G401 (cell line): Measurements from ENCODE around the gene LRRC2. TPM values are rescaled to one million over a fixed set of nuclear protein-coding genes. Genes with fewer than 3 reads are reported as not detected.
"Not testable (repeated sequence)": the region's sequence is repeated elsewhere in the genome, so short reads cannot be mapped to it uniquely, and the experiment has no call there.

ENCODE experiments used
- DNase-seq: peaks from one replicate; pipeline ENCODE4 v3.0.0-alpha.2; 2015; ENCODE audit warnings: low spot score
- in situ Hi-C: cut with HindIII; loops from 2 replicates; pipeline ENCODE4 v1.10.0; 2016; ENCODE audit warnings: low sequenced_read_pairs, mixed read lengths
- total RNA-seq: library from RNA; depleted of rRNA; stranded (reverse); fragments of >200 nt; shearing (Covaris generic); gene quantifications from 2 replicates; pipeline ENCODE4 v1.2.3, GENCODE V29; 2014

Gene LRRC2
- total RNA-seq, 1 experiment from 2014 or later, result not detected

DNA sequence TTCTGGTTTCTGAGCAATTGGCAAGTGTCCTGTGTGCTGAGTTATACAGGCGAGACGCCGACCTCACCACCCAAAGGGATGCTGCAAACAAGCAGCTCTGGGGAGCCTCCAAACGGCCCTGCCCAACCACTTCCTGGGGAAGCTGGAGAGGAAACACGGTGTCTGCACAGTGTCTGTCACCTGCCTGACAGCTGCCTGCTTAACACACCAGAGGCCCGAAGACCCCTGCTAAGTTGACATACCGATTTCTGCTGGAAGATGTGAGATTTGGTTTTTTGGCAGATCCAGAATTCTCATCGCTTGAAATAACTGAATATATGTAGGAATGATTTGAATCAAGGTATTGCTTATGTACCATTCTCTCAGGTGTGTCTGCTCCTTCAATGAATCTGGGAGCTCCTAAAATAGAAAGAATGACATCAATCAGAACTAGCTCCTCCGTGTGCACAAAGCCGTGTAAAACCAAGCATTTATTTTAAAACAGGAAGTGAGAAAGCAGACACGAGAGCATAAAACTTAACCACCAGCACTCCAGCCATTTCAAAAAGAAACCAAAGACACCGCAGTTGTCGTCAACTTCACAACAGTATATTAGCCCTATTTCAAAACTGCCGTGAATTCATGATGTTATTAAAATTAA, 27.2 kb downstream of the LRRC2 start:
- in situ Hi-C loops, result no loop called here

DNA sequence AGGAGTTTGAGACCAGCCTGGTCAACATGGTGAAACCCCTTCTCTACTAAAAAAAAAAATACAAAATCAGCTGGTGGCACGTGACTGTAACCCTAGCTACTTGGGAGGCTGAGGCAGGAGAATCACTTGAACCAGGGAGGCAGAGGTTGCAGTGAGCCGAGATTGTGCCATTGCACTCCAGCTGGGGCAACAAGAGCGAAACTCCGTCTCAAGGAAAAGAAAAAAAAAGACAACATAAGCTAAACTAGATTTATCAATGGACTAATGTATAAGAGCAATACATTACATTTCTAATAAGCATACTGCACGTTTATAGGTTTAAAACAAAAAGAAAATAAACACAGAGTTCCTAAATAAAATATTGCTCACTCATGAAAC, 27.7 kb downstream of the LRRC2 start:
- in situ Hi-C loops, DNase-seq: not testable (repeated sequence)

More for the DNA sequence above, 27.2 kb downstream of the LRRC2 start:
- no peak for DNase-seq

DNA sequence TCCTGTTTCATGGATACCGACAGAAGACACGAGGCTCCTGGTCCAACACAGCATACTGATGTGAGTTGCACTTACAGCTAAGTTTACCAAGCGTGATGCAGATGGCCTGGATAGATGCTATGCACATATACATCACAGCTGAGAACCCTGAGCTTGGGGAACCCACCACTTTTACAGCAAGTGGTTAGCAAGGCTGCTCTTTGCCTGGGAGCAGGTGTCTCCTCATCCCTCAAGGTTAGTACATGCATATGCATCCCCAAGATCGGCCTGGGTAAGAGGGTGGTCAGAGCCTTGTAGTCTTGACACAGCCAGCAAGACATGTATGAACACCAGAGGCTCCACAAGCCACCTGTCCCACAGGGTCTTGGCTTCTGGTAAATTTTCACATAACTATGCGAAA, 28.3 kb downstream of the LRRC2 start:
- in situ Hi-C loops, result no loop called here
- DNase-seq, result no peak

DNA sequence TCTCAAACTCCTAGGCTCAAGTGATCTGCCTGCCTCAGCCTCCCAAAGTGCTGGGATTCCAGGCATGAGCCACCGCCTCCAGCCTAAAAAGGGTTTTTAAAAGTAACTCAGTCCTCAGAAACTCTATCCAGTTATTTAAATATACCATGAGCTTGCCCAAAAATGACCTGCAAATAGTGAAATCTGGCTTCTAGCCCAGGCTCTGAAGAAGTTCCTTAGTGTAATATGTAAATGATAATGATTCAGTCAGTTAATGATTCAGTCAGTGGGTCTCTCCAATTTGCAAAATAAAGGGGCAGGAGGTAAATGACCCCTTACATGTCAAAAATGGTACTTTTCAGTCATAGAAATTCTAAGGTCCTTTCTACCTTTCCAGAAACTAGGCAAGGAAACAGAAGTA, 28.8 kb downstream of the LRRC2 start:
- no peak for DNase-seq
- in situ Hi-C loops, result no loop called here

DNA sequence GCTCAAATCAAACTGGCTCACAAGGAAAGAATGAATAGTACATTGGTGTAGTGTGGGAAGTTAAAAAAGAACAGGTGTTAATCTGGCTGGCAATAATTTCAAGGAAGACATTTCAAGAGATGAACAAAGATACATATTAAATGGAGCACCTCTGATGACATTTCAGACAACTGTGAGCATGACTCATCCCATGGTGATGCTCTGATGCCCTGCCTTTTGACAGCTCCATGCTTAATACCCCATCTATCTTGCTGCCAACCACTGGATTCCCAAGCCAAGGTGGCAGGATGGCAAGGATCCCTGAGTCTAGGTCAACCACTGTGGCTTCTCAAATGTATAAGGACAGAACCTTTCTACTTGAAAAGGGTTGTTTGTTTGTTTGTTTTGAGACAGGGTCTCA, 29.3 kb downstream of the LRRC2 start:
- no peak for DNase-seq
- in situ Hi-C loops, result no loop called here

DNA sequence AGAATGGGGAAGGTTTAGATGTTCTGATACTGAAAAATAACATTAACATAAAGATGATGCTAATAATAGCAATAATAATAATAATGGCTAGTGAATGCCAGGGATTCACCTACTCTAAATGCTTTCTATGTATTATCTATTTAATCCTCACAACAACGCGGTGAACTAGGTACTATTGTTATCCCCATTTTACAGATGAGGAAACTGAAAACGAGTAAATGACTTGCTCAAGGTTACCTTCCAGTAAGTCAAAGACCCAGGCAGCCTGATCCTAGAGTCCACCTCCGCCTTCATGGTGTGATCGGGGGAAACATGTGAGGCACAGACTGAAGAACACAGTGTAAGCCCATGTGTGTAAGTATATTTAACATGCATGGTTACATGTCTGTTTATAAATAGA, 30.4 kb downstream of the LRRC2 start:
- DNase-seq, result no peak
- in situ Hi-C loops, result no loop called here

DNA sequence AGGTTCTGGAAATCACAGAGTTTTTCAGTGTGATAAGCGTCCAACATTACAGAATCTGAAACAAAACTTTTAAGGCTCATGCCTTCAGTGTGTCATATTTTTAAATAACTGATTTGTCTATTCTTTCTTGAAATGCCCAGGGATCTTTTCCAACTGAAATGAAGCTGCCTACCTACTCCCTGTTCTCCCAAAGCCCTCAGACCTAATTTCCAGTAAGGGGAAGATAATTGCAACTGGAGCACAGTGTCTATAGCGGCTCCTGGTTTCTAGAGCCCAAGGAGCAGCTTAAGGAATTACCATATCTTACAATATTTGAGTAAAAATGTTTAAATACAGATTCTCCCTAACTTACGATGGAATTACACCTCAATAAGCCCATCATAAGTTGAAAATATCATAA, 33.0 kb downstream of the LRRC2 start:
- DNase-seq, result no peak
- in situ Hi-C loops, result no loop called here

DNA sequence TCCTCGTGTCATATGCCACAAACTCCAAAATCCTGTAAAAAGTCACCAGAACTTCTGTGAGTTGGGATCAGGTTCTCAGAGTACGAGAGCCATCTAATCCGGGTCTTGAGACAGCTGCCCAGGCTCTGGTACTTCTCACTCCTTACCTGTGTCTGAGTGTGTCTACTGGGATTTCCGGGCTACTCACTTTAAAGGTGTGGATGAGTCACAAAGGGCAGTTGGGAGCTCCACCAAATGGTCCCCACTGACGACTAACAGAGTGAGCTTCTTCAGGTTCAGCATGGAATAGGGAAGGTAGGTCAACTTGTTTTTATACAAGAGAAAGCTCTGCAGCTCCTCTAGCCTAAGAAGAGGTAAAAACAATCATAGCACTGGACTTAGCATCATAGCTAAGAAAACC, 38.9 kb downstream of the LRRC2 start:
- in situ Hi-C loops, result no loop called here
- no peak for DNase-seq

DNA sequence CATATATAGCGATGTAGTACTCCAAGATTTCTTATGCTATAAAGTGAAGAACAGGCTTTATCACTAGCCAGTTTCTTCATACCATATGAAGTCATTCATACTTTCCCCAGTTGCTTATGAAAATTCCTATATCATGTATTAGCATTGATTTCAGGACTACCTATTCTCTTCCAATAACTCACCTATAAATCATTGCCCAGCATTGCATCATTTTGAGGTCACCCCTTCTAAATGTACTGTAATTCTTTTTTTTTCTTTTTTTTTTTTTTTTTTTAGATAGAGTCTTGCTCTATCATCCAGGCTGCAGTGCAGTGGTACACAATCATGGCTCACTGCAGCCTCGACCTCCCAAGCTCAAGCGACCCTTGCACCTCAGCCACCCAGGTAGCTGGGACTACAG, 41.3 kb downstream of the LRRC2 start:
- in situ Hi-C loops, result no loop called here

DNA sequence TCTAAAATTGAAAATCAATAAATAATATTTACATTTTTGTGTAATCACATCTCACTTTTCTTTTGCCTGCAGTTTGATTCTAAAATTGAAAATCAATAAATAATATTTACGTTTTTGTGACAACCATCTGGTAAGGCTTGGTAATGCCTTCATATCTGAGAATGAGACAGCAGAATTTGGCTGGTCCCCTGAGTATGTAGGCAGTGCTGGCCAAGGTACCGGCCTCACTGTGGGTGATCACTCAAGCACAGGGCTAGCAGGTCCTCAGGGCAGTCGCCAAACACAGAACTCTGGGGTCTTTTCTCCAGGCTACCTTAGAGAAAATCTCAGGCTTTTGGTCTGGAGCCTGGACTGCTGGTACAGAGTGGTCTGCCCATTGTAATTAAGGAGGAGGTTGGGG, 42.1 kb downstream of the LRRC2 start:
- in situ Hi-C loops, result no loop called here
- no peak for DNase-seq

More for the DNA sequence above, 41.3 kb downstream of the LRRC2 start:
- no peak for DNase-seq

DNA sequence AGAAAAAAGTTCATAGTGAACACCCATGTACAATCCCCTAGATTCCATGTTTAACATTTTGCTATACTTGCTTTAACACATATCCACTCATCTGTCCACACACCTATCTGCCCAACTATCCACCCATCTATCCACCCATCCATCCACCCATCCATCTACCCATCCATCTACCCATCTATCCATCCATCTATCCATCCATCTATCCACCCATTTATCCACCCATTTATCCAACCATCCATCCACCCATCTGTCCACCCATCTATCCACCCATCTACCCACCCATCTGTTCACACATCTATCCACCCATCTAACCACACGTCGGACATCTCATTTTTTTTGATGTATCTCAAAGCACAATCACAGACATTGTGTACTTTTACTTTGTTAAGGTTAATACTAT, 42.5 kb downstream of the LRRC2 start:
- no peak for DNase-seq
- in situ Hi-C loops, result no loop called here

DNA sequence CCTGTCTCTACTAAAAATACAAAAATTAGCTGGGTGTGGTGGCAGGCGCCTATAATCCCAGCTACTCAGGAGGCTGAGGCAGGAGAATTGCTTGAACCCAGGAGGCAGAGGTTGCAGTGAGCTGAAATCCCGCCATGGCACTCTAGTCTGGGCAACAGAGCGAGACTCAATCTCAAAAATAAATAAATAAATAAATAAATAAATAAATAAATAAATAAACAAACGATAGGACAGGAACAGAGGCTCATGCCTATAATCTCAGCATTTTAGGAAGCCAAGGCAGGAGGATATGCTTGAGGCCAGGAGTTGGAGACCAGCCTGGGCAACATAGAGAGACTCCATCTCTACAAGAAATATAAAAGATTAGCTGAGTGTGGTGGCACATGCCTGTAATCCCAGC, 43.9 kb downstream of the LRRC2 start:
- DNase-seq, in situ Hi-C loops: not testable (repeated sequence)

DNA sequence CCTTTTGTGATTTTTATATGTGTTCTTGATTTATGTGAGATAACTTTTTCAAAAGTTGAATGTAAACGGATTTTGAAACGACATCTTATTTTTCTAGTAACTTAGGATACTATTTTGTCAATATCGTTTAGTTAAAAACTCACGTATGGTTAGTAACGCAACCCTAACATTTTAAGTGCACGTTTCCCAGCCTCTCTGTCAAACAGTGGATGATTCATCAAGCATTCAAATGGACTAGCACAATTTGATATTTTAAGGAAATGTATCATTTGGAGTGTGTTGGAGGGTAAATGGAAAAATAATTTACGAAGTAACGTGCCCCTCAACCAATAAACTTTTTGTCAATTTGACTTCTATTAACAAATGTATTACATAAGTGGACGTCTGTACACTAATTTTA, 45.0 kb downstream of the LRRC2 start:
- in situ Hi-C loops, result no loop called here
- DNase-seq, result no peak

DNA sequence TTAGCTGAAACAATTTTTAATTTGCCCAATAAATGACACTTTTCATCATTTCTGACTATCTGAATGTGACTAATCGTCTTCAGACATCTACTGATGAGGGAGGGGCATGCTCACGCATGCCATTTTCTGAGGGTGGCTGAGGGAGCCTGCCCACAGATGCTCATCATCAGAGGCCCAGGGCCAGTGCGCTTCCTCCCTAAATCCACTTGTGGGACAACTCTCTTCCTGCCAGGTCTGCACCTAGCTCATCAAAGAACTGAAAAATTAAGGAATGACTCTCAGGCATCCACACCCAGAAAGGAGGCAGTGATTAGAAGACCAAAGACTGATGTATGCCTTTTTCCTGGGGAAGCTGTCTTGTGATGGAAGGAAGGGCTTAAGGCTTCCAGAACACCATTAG, 45.6 kb downstream of the LRRC2 start:
- no peak for DNase-seq
- in situ Hi-C loops, result no loop called here

DNA sequence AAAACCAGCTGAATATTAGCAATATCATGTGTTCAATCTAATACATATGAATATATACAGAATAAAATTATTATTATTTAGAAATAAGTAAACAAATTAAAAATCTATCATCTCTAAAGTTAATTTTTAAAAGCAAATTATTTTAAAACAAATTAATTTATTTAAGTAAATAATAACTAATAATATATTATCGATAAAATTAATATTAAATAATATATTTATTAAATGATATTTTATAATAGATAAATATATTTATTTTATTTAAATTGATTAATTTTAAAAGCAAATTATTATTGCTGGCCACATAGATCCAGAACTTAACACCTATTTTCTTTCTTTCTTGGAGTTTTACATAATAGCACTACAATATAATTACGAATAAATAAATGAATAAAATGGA, 46.1 kb downstream of the LRRC2 start:
- in situ Hi-C loops, result no loop called here
- no peak for DNase-seq

DNA sequence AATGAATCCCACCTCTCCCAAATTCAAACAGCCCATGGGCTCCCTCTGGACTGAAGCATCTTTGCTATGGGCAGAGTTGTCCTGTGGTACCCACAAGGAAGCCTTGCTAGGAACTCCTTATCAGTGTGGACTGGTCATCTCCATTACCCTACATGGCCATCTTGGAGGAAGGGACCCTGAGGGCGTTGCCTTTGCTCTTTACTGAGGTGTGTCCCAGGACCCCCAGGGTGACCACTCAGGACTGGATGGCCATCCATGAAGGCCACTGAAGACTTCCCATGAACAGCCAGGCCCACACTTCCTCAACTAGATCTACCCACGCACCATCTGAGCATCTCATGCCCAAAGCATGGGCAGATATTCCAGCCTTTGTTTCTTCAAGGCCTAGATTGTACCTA, 48.3 kb downstream of the LRRC2 start:
- no peak for DNase-seq
- in situ Hi-C loops, result no loop called here

DNA sequence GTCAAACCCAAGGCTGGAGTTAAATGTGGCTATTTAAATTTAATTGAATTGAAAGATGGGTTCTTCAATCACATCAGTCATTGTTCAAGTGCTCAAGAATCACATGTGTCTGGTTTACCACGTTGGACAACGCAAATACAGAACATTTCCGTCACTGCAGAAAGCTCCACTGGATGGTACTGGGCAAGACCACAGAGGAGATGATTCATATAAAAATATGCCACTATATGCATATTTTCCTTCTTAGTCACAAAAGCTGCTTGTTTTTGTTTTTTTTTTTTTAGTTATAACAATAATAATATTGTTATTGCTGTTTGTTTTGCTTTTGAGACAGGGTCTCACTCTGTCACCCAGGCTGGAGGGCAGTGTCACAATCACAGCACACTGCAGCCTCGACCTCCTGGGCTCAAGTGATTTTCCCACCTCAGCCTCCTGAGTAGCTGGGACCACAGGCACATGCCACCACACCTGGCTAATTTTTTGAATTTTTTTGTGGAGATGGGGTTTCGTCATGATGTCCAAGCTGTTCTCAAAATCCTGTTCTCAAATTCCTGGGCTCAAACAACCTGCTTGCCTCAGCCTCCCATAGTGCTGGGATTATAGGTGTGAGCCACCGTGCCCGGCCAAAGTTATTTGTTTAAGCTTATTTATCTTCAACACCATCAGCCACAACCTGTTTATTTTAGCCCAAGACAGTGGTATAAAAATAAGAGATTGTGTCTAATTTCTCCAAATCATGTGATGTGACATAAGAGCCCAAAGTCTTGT, 48.9 kb downstream of the LRRC2 start:
- DNase-seq, result no peak
- in situ Hi-C loops, result no loop called here

DNA sequence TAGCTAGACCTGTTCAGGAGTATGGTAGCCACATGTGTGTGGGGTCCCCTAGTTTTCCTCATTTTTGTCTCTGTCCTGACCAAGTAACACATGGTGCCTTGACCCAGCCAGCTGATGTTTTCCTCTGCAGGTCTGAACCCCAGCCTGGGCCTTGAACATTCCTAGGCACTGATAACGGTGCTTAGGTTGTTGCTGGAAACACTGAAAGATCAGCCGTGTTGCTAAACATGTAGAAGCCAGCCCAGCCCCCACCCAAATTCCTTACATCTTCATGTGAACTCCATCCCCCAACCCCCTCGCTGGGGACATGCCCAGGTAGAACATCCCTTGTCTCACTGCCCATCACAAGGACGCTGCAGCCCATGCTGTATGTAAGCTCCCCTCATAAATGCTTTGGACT, 49.6 kb downstream of the LRRC2 start:
- DNase-seq, result no peak
- in situ Hi-C loops, result no loop called here

DNA sequence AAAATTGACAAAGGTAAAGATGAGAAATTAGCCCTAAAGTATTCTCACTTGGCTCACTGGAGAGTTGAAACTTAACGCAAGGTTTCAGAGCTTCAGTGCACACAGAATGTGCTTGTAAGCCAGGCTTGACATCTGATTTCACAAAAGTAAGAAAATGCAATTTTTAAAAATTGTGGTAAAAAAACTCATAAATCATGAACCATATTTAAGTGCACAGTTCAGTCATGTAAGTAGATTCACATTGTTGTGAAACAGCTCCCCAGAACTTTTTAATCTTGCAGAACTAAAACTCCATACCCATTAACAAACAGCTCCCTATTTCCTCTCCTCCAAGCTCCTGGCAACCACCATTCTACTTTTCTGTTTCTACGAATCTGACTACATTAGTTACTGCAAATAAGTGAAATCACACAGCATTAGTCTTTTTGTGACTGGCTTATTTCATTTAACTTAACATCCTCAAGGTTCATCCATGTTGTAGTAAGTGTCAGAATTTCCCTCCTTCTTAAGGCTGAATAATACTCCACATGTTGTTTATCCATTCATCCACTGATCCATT, 53.8 kb downstream of the LRRC2 start:
- DNase-seq, result no peak
- in situ Hi-C loops, result no loop called here

DNA sequence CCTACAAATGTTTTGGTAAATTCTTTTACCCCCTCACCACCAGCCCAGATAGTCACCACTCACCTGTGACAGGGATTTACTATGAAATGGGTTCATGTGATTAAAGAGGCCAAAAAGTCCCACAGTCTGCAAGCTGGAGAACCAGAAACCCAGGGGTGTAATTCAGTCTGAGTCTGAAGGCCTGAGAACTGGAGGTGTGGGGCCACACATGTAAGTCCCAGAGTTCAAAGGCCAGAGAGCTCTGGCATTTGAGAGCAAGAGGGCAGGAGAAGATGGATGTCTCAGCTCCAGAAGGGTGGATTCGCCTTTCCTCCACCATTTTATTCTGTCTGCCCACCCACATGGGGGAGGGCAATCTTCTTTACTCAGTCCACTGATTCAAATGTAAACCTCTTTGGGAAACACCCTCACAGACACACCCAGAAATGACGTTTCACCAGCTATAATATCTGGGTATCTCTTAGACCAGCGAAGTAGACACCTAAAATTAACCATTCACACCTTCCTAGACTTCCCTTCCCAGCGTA, 56.4 kb downstream of the LRRC2 start:
- in situ Hi-C loops, result no loop called here
- DNase-seq, result no peak
